ENCODE measurements around the gene TRAF7.

Gene TRAF7

GRCh38 chr16:2226918-2227317 lies 71.3 kb downstream of the TRAF7 start:
- Histone ChIP-seq H3K4me2 (ENCODE audit: low read length) (no peak overlapping the region), H3K36me3 (ENCODE audit: control insufficient read depth, low read length) (peaks cover 43% of the 10 kb centered on the region), H3F3A (ENCODE audit: control insufficient read depth, insufficient read depth) (0 out of 2 replicates have a peak, but pooled peaks cover 2% of the 10 kb centered on the region), H3K4me3 (ENCODE audit: low read length) (no peak overlapping the region), H3K9me2 (replicated peaks; ENCODE audit: control insufficient read depth, low read length) (no peaks in the 10 kb centered on the region), H3K79me2 (ENCODE audit: control insufficient read depth, low read length) (peaks cover 52% of the 10 kb centered on the region), H3K9me3 (ENCODE audit: control insufficient read depth, insufficient read depth, low read length) (no peaks in the 10 kb centered on the region), H4K20me1 (ENCODE audit: control insufficient read depth, insufficient read depth, low read depth, low read length) (no peaks in the 10 kb centered on the region), H3K27me3 (ENCODE audit: control insufficient read depth, low read length) (no peaks in the 10 kb centered on the region), H3K4me1 (ENCODE audit: control insufficient read depth, low read length) (peaks cover 11% of the 10 kb centered on the region), H3K27ac (ENCODE audit: low read depth, low read length) (no peak overlapping the region)
- no peak for TF ChIP-seq EZH2phosphoT487 (IDR thresholded peaks at IDR 0.05; ENCODE audit: borderline replicate concordance, low read length)
- TF ChIP-seq, protein P1, sequence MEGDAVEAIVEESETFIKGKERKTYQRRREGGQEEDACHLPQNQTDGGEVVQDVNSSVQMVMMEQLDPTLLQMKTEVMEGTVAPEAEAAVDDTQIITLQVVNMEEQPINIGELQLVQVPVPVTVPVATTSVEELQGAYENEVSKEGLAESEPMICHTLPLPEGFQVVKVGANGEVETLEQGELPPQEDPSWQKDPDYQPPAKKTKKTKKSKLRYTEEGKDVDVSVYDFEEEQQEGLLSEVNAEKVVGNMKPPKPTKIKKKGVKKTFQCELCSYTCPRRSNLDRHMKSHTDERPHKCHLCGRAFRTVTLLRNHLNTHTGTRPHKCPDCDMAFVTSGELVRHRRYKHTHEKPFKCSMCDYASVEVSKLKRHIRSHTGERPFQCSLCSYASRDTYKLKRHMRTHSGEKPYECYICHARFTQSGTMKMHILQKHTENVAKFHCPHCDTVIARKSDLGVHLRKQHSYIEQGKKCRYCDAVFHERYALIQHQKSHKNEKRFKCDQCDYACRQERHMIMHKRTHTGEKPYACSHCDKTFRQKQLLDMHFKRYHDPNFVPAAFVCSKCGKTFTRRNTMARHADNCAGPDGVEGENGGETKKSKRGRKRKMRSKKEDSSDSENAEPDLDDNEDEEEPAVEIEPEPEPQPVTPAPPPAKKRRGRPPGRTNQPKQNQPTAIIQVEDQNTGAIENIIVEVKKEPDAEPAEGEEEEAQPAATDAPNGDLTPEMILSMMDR (IDR thresholded peaks at IDR 0.05; ENCODE audit: low read depth, low read length, poor library complexity, severe bottlenecking), result no peak
